KOPT-K1 (cell line): Measurements from ENCODE around the gene MDM1.

Experiments used
- H3K27ac ChIP-seq: fragments of 200-600 bp; sonication (generic); 2 replicates; pipeline ENCODE4 v1.5.1; 2016; ENCODE audit warnings: antibody characterized with exemption, mild to moderate bottlenecking, low read depth, low read length; ENCODE audit not compliant: poor library complexity, severe bottlenecking
- H3K36me3 ChIP-seq: fragments of 200-600 bp; sonication (generic); 2 replicates; pipeline ENCODE4 v1.5.1; 2017; ENCODE audit warnings: antibody characterized with exemption, mild to moderate bottlenecking, low read length, moderate library complexity; ENCODE audit not compliant: insufficient read depth
- H3K9me3 ChIP-seq: fragments of 200-600 bp; sonication (generic); 2 replicates; pipeline ENCODE4 v1.5.1; 2017; ENCODE audit warnings: antibody characterized with exemption, low read length, mild to moderate bottlenecking; ENCODE audit not compliant: insufficient read depth, poor library complexity, severe bottlenecking

The MDM1 gene

GRCh38 chr12:68317047-68317667, 15.0 kb downstream of the MDM1 start:
- Histone ChIP-seq H3K9me3 (no peaks in the 10 kb centered on the region), H3K36me3 (peaks cover 51% of the 10 kb centered on the region), H3K27ac (no peak overlapping the region)

GRCh38 chr12:68310370-68310769, 21.8 kb downstream of the MDM1 start:
- Histone ChIP-seq H3K27ac (no peak overlapping the region), H3K9me3 (no peaks in the 10 kb centered on the region), H3K36me3 (peaks cover 89% of the 10 kb centered on the region)

GRCh38 chr12:68306564-68306963, 25.6 kb downstream of the MDM1 start:
- Histone ChIP-seq H3K36me3 (peaks cover 83% of the 10 kb centered on the region), H3K27ac (no peak overlapping the region), H3K9me3 (no peaks in the 10 kb centered on the region)

GRCh38 chr12:68305278-68305677, 26.9 kb downstream of the MDM1 start:
- H3K27ac ChIP-seq = no peak overlapping the region
- H3K9me3 ChIP-seq = no peaks in the 10 kb centered on the region
- peaks cover 81% of the 10 kb centered on the region for H3K36me3 ChIP-seq

DNA sequence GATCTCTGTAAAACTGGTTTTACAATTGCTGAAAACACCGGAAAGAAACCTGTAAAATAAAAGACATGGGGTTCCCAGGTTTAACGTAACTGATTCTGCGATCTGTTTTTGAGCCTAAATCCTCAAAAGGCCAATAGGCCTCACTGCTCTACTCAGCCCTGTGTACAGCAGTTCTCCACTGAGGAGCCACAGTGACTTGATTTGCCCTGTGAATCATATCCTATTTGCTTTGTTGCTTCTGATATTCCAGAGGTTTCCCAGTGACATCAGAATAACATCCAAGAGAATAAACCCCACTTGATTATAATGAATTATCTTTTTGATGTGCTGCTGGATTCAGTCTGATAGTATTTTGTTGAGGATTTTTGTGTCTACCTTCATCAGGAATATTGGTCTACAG, 27.5 kb downstream of the MDM1 start:
- Histone ChIP-seq H3K9me3 (no peaks in the 10 kb centered on the region), H3K27ac (no peak overlapping the region), H3K36me3 (peaks cover 81% of the 10 kb centered on the region)

- H3K36me3 ChIP-seq = peaks cover 79% of the 10 kb centered on the region
- H3K9me3 ChIP-seq = no peaks in the 10 kb centered on the region
- no peak overlapping the region for H3K27ac ChIP-seq
These were observed 28.3 kb downstream of the MDM1 start for GRCh38 chr12:68303850-68304249.

- peaks cover 48% of the 10 kb centered on the region for H3K36me3 ChIP-seq
- no peak overlapping the region for H3K27ac ChIP-seq
- H3K9me3 ChIP-seq = no peaks in the 10 kb centered on the region
These were observed 34.2 kb downstream of the MDM1 start for GRCh38 chr12:68297929-68298328.

DNA sequence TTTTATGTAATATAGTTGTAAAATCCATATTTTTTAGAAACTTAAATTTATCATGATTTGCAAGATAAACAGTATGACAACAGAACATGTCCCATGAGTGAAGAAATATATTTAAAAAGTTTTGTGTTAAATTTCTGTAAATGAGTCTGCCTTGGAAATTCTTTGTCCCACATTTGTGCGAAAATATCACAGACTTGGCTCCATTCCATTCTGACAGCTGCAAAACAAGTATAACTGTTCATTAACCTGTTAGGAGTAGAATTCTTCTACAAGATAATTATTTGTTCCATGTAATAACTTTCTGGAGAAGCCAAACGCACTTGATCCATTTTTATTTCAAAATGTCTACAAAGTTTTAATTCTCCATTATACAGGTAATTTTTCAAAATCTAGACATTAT, 37.9 kb downstream of the MDM1 start:
- H3K36me3 ChIP-seq = peaks cover 19% of the 10 kb centered on the region
- H3K27ac ChIP-seq = no peak overlapping the region
- H3K9me3 ChIP-seq = no peaks in the 10 kb centered on the region

GRCh38 chr12:68293347-68293746, 38.8 kb downstream of the MDM1 start:
- no peak overlapping the region for H3K27ac ChIP-seq
- peaks cover 12% of the 10 kb centered on the region for H3K36me3 ChIP-seq
- no peaks in the 10 kb centered on the region for H3K9me3 ChIP-seq

- Histone ChIP-seq H3K36me3 (peaks cover 6% of the 10 kb centered on the region; the same call in 1 of the 2 replicates), H3K27ac (no peak overlapping the region), H3K9me3 (no peaks in the 10 kb centered on the region)
These were observed 39.8 kb downstream of the MDM1 start for GRCh38 chr12:68292151-68292943.

DNA sequence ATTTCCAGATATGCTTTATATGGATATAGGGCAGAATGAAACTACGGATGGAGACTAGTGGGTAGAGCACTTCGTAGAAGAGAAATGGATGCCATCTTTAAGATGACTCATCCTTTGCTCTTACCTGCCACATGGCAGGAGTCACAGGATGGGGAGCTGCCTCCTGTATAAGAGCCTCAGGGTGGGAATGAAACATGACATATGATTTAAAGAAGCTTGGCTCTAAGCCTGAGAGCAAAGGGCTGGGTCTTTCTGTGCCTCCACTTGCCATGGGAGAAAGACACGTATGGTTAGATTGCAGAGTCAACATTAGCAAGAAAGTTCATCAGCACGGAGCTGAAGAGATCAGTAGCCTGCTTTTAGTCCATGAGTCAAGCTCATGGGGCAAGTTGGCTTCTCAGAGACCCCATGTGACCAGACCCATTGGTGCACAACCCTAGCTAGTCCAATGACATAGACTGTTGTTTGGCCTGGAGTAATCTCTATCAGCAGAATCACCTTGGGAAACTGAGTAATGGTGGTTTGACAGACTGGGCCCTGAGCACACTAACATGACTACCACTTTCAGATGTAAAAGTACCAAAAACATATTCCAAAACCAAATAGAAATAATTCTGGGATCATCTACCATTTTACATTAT, 40.6 kb downstream of the MDM1 start:
- no peak overlapping the region for H3K27ac ChIP-seq
- no peaks in the 10 kb centered on the region for H3K9me3 ChIP-seq

GRCh38 chr12:68290126-68290525, 42.0 kb downstream of the MDM1 start:
- Histone ChIP-seq H3K9me3 (no peaks in the 10 kb centered on the region), H3K27ac (peak overlapping the region; percentile 3), H3K36me3 (peaks cover 6% of the 10 kb centered on the region; the same call in 1 of the 2 replicates)

More for the DNA sequence above, 40.6 kb downstream of the MDM1 start:
- peaks cover 6% of the 10 kb centered on the region; the same call in 1 of the 2 replicates for H3K36me3 ChIP-seq

GRCh38 chr12:68287106-68287505, 45.1 kb downstream of the MDM1 start:
- H3K27ac ChIP-seq = no peak overlapping the region
- no peaks in the 10 kb centered on the region for H3K36me3 ChIP-seq

DNA sequence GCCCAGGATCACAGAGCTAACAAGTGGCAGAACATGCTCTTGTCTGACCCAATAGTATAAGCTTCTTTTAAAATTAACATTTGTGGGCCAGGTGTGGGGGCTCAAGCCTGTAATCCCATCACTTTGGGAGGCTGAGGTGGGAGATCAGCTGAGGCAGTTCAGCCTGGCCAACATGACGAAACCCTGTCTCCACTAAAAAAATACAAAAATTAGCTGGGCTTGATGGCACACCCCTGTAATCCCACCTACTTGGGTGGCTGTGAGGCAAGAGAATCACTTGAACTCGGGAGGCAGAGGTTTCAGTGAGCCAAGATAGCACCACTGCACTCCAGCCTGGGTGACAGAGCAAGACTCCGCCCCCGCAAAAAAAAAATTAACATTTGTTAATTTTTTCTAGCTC, 45.8 kb downstream of the MDM1 start:
- no peak overlapping the region for H3K27ac ChIP-seq
- no peaks in the 10 kb centered on the region for H3K9me3 ChIP-seq
- H3K36me3 ChIP-seq = no peaks in the 10 kb centered on the region

More at GRCh38 chr12:68287106-68287505, 45.1 kb downstream of the MDM1 start:
- no peaks in the 10 kb centered on the region for H3K9me3 ChIP-seq

DNA sequence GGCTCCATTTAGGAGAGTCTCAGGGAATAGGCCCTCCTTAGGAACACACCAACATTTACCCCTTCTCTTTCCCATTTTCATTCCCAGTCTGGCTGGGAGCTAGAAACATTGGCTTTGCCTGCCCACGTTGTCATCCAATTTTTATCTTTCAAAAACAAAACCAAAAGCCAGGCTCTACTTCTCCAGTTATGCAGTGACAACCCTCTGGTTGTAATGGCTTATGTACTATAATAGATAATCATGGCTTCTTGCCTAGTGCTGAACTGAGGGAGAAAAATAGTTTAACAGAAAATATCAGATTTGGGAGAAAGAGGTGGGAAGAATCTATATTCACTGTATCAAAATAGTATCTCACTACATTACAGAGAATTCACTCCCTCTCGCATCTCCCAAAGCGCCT, 46.6 kb downstream of the MDM1 start:
- Histone ChIP-seq H3K9me3 (no peaks in the 10 kb centered on the region), H3K36me3 (no peaks in the 10 kb centered on the region), H3K27ac (no peak overlapping the region)
